Panc1 (cell line): Measurements from ENCODE around the gene PTPN11. TPM values are rescaled to one million over a fixed set of nuclear protein-coding genes. Genes with fewer than 3 reads are reported as not detected.

Source experiments
- ATAC-seq: fragments of 200-7000 bp; cut with Tn5 transposase; 2 replicates; pipeline ENCODE4 v1.9.1; 2020; ENCODE audit warnings: mild to moderate bottlenecking, moderate library complexity
- BruUV-seq: library from RNA; stranded (reverse); fragments of 400-500 nt; replicated peaks from 2 replicates; lab custom pipeline; 2021; lab: Mats Ljungman, UMichigan
- CTCF ChIA-PET: fragments of 300-600 bp; sonication (Branson Sonifier 250); formaldehyde crosslinking; loops from one replicate; lab custom pipeline; 2022; ENCODE audit warnings: antibody characterized with exemption; lab: Charles Lee
- POLR2A ChIA-PET: fragments of 300-600 bp; sonication (Branson Sonifier 250); formaldehyde crosslinking; loops from one replicate; lab custom pipeline; 2022; ENCODE audit warnings: antibody characterized with exemption; lab: Charles Lee
- DNase-seq: peaks from one replicate; pipeline ENCODE4 v3.0.0-alpha.2; 2010; ENCODE audit warnings: low read depth, low spot score
- H3K27ac ChIP-seq: 2 replicates; pipeline ENCODE4 v1.5.1; 2011; ENCODE audit warnings: mild to moderate bottlenecking, low read length, inconsistent platforms
- H3K27me3 ChIP-seq: fragments of 200-500 bp; sonication (Bioruptor generic); 2 replicates; pipeline ENCODE4 v1.6.0; 2014; ENCODE audit warnings: low read length, inconsistent platforms; ENCODE audit not compliant: control insufficient read depth, insufficient read depth
- H3K36me3 ChIP-seq: fragments of 200-500 bp; sonication (Bioruptor generic); 2 replicates; pipeline ENCODE4 v1.5.1; 2014; ENCODE audit warnings: inconsistent platforms, mild to moderate bottlenecking, low read length, moderate library complexity; ENCODE audit not compliant: control insufficient read depth, insufficient read depth
- H3K4me1 ChIP-seq: 2 replicates; pipeline ENCODE4 v1.5.1; 2011; ENCODE audit warnings: inconsistent platforms, mild to moderate bottlenecking, low read length, moderate library complexity; ENCODE audit not compliant: control insufficient read depth, insufficient read depth
- H3K4me3 ChIP-seq, 2 experiments: 2 replicates each; pipeline ENCODE4 v1.5.1; 2011 to 2012; ENCODE audit warnings: low read depth in 2 of 2, low read length in 2 of 2, mild to moderate bottlenecking in 2 of 2, inconsistent platforms in 1 of 2, moderate library complexity in 1 of 2
- H3K9me3 ChIP-seq: fragments of 200-500 bp; sonication (Bioruptor generic); 2 replicates; pipeline ENCODE4 v1.5.1; 2014; ENCODE audit warnings: low read depth, mild to moderate bottlenecking, inconsistent platforms, low read length, moderate library complexity; ENCODE audit not compliant: control insufficient read depth, insufficient read depth
- POLR2AphosphoS5 ChIP-seq: IDR thresholded peaks from 2 replicates; pipeline ENCODE4 v1.6.1; 2012; ENCODE audit warnings: mild to moderate bottlenecking, low read depth, low read length, moderate library complexity
- SIN3A ChIP-seq: IDR thresholded peaks from 2 replicates; pipeline ENCODE4 v1.6.1; 2012; ENCODE audit warnings: low read depth, mild to moderate bottlenecking, low read length, moderate library complexity, borderline replicate concordance; ENCODE audit not compliant: insufficient read depth
- TCF7L2 ChIP-seq: IDR thresholded peaks from 2 replicates; pipeline ENCODE4 v1.6.1; 2011; ENCODE audit warnings: mild to moderate bottlenecking, low read depth, low read length, inconsistent platforms
- in situ Hi-C: cut with HindIII; loops from 2 replicates; pipeline ENCODE4 v1.10.0; 2016; ENCODE audit warnings: low sequenced_read_pairs, low pct_unique_long_range_greater_than_20kb
- intact Hi-C: fragments of 100-400 bp; cut with micrococcal nuclease; formaldehyde crosslinking; loops from one replicate; pipeline ENCODE4 v1.10.0; 2022; ENCODE audit not compliant: unreplicated experiment
- total RNA-seq: library from RNA; stranded (reverse); gene quantifications from one replicate; pipeline ENCODE4 v1.2.1, GENCODE V29; 2021; ENCODE audit not compliant: unreplicated experiment
- TF ChIP-seq, protein P1 (sequence below), 2 experiments: IDR thresholded peaks; 2 replicates each; pipeline ENCODE4 v1.6.1; 2011 to 2012; ENCODE audit warnings: low read depth in 2 of 2, control low read depth in 1 of 2, low read length in 1 of 2, mild to moderate bottlenecking in 1 of 2, moderate library complexity in 1 of 2; ENCODE audit not compliant: insufficient read depth in 1 of 2
- TF ChIP-seq, protein P2 (sequence below): fragments of 450-650 bp; IDR thresholded peaks from 2 replicates; pipeline ENCODE4 v1.5.1; 2017; ENCODE audit warnings: mild to moderate bottlenecking

The PTPN11 gene
- total RNA-seq, 1 experiment from 2014 or later, result 139 TPM

DNA sequence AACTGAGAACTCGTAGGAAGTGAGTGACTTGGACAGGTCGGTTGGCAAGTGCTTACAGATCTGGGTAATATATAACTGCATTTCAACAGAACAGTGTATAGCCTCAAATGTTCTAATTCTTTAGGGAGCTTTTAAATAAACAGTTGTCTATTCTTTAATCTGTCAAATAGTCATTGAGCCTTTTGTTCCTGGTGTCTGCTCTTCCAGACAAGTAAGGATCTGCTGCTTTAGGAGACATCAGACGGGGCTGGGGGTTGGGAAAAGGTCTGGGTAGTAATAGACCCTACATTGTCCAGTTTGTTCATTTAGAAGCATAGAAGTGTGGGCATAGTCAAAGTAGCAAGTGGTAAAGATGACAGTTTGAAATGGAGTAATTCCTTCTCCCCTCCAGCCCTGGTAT, 2.0 kb downstream of the PTPN11 start:
- Histone ChIP-seq H3K9me3 (no peaks in the 10 kb centered on the region), H3K4me3 (no peak overlapping the region), H3K4me1 (0 out of 2 replicates have a peak, but pooled peaks cover 3% of the 10 kb centered on the region), H3K27ac (no peak overlapping the region), H3K36me3 (no peaks in the 10 kb centered on the region; the same call in 1 of the 2 replicates), H3K27me3 (no peaks in the 10 kb centered on the region)
- BruUV-seq, result no TSS peak
- DNase-seq, result no peak
- no peak for TF ChIP-seq SIN3A
- TF ChIP-seq, protein P1, sequence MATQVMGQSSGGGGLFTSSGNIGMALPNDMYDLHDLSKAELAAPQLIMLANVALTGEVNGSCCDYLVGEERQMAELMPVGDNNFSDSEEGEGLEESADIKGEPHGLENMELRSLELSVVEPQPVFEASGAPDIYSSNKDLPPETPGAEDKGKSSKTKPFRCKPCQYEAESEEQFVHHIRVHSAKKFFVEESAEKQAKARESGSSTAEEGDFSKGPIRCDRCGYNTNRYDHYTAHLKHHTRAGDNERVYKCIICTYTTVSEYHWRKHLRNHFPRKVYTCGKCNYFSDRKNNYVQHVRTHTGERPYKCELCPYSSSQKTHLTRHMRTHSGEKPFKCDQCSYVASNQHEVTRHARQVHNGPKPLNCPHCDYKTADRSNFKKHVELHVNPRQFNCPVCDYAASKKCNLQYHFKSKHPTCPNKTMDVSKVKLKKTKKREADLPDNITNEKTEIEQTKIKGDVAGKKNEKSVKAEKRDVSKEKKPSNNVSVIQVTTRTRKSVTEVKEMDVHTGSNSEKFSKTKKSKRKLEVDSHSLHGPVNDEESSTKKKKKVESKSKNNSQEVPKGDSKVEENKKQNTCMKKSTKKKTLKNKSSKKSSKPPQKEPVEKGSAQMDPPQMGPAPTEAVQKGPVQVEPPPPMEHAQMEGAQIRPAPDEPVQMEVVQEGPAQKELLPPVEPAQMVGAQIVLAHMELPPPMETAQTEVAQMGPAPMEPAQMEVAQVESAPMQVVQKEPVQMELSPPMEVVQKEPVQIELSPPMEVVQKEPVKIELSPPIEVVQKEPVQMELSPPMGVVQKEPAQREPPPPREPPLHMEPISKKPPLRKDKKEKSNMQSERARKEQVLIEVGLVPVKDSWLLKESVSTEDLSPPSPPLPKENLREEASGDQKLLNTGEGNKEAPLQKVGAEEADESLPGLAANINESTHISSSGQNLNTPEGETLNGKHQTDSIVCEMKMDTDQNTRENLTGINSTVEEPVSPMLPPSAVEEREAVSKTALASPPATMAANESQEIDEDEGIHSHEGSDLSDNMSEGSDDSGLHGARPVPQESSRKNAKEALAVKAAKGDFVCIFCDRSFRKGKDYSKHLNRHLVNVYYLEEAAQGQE (IDR thresholded peaks at IDR 0.05; ENCODE audit: insufficient read depth in 1 of 2, low read depth in 2 of 2, low read length in 1 of 2), result no peak
- no peak for TF ChIP-seq TCF7L2
- TF ChIP-seq POLR2AphosphoS5, result no peak
- TF ChIP-seq, protein P2, sequence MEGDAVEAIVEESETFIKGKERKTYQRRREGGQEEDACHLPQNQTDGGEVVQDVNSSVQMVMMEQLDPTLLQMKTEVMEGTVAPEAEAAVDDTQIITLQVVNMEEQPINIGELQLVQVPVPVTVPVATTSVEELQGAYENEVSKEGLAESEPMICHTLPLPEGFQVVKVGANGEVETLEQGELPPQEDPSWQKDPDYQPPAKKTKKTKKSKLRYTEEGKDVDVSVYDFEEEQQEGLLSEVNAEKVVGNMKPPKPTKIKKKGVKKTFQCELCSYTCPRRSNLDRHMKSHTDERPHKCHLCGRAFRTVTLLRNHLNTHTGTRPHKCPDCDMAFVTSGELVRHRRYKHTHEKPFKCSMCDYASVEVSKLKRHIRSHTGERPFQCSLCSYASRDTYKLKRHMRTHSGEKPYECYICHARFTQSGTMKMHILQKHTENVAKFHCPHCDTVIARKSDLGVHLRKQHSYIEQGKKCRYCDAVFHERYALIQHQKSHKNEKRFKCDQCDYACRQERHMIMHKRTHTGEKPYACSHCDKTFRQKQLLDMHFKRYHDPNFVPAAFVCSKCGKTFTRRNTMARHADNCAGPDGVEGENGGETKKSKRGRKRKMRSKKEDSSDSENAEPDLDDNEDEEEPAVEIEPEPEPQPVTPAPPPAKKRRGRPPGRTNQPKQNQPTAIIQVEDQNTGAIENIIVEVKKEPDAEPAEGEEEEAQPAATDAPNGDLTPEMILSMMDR, result no peak
- POLR2A ChIA-PET, result interaction anchor here (0.6 kb wide), 1 partner anchor 369 kb away, joined by 7 read pairs; no protein-coding TSS in a partner anchor
- in situ Hi-C loops (no loop called here), intact Hi-C loops (no loop called here)
- ATAC-seq, result no peak
- CTCF ChIA-PET, result no interaction called here

GRCh38 chr12:112421363-112421762, 2.6 kb downstream of the PTPN11 start:
- in situ Hi-C loops, result no loop called here
- H3K4me1 ChIP-seq, result 0 out of 2 replicates have a peak, but pooled peaks cover 3% of the 10 kb centered on the region
- H3K36me3 ChIP-seq, result no peaks in the 10 kb centered on the region; the same call in 1 of the 2 replicates
- ChIA-PET POLR2A (interaction anchor here (0.6 kb wide), 1 partner anchor 369 kb away, joined by 7 read pairs; no protein-coding TSS in a partner anchor), CTCF (no interaction called here)
- no peak overlapping the region for H3K4me3 ChIP-seq
- H3K27me3 ChIP-seq, result no peaks in the 10 kb centered on the region
- ATAC-seq (no peak), DNase-seq (no peak)
- no peaks in the 10 kb centered on the region for H3K9me3 ChIP-seq
- no TSS peak for BruUV-seq
- intact Hi-C loops, result no loop called here
- no peak for TF ChIP-seq TCF7L2
- TF ChIP-seq, protein P1 (IDR thresholded peaks at IDR 0.05; ENCODE audit: insufficient read depth in 1 of 2, low read depth in 2 of 2, low read length in 1 of 2), result no peak
- TF ChIP-seq POLR2AphosphoS5, result no peak
- TF ChIP-seq SIN3A, result no peak
- TF ChIP-seq, protein P2, result no peak
- H3K27ac ChIP-seq, result no peak overlapping the region
